Fibroblast of villous mesenchyme (primary cell): ENCODE measurements around the gene SOX10. TPM values are rescaled to one million over a fixed set of nuclear protein-coding genes. Genes with fewer than 3 reads are reported as not detected.

Experiments
- DNase-seq: peaks from one replicate; pipeline ENCODE4 v3.0.0-alpha.2; 2010; ENCODE audit warnings: low read depth
- H3K4me3 ChIP-seq: 2 replicates; pipeline ENCODE4 v1.5.1; 2011; ENCODE audit warnings: low read depth, mild to moderate bottlenecking, low read length
- CTCF ChIP-seq: IDR thresholded peaks from 2 replicates; pipeline ENCODE4 v1.5.1; 2012; ENCODE audit warnings: low read depth, mild to moderate bottlenecking, low read length; ENCODE audit not compliant: insufficient read depth
- total RNA-seq: library from RNA; depleted of rRNA; stranded (reverse); fragments of >200 nt; gene quantifications from 2 replicates; pipeline ENCODE4 v1.2.3, GENCODE V29; 2012

Gene SOX10
- total RNA-seq, 1 donor: not detected

GRCh38 chr22:38029901-38030300, 45.5 kb upstream of the SOX10 start:
- no peak overlapping the region for H3K4me3 ChIP-seq
- DNase-seq: peak; percentile 20
- no peak for TF ChIP-seq CTCF

- TF ChIP-seq CTCF: no peak
- no peak for DNase-seq
- H3K4me3 ChIP-seq: no peak overlapping the region
Measured at GRCh38 chr22:38029370-38029769, 45.0 kb upstream of the SOX10 start.

- no peak for DNase-seq
- no peak for TF ChIP-seq CTCF
Measured at GRCh38 chr22:38028344-38029130, 44.2 kb upstream of the SOX10 start.

GRCh38 chr22:38027487-38027886, 43.1 kb upstream of the SOX10 start:
- DNase-seq: no peak
- H3K4me3 ChIP-seq: no peak overlapping the region
- no peak for TF ChIP-seq CTCF

More at GRCh38 chr22:38028344-38029130, 44.2 kb upstream of the SOX10 start:
- no peak overlapping the region for H3K4me3 ChIP-seq

GRCh38 chr22:38026130-38027111, 42.1 kb upstream of the SOX10 start:
- no peak for TF ChIP-seq CTCF
- no peak for DNase-seq

GRCh38 chr22:38025514-38025913, 41.2 kb upstream of the SOX10 start:
- DNase-seq: no peak
- no peak for TF ChIP-seq CTCF

More at GRCh38 chr22:38026130-38027111, 42.1 kb upstream of the SOX10 start:
- no peak overlapping the region for H3K4me3 ChIP-seq

More at GRCh38 chr22:38025514-38025913, 41.2 kb upstream of the SOX10 start:
- no peak overlapping the region for H3K4me3 ChIP-seq
